Measurements from ENCODE around the gene P2RX4.

The P2RX4 gene

DNA sequence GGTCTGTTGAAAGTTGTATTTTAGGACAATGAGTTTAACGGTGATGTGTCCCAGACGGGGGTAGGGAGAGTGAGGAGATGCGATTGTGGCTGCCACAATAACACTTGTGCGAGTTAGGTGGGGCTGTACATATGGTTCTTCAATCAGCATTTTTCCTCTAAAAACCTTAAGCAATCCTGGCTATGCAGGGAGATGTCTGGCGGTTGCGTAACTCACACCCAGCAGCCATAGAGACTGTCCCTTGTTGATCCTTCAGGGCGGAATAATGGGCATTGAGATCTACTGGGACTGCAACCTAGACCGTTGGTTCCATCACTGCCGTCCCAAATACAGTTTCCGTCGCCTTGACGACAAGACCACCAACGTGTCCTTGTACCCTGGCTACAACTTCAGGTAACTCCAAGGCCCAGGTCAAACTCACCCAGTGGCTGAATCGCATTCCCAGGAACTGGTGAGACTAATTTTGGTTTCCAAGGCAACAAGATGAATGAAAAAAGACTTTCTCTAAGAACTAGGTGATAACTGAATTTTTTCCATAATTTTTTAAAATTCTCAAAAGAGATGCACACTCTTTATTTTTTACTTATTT is 42.6 kb upstream of the P2RX4 start:
- DNase-seq: no peak
- in situ Hi-C loops (cut with HindIII; ENCODE audit: low pct_ligation_motif_present, low sequenced_read_pairs): no loop called here
- Histone ChIP-seq H3K27me3 (replicated peaks) (no peaks in the 10 kb centered on the region), H3K36me3 (replicated peaks) (no peaks in the 10 kb centered on the region), H3K4me3 (ENCODE audit: low read depth, low read length) (no peak overlapping the region), H3K27ac (no peak overlapping the region)
- TF ChIP-seq, protein P1, sequence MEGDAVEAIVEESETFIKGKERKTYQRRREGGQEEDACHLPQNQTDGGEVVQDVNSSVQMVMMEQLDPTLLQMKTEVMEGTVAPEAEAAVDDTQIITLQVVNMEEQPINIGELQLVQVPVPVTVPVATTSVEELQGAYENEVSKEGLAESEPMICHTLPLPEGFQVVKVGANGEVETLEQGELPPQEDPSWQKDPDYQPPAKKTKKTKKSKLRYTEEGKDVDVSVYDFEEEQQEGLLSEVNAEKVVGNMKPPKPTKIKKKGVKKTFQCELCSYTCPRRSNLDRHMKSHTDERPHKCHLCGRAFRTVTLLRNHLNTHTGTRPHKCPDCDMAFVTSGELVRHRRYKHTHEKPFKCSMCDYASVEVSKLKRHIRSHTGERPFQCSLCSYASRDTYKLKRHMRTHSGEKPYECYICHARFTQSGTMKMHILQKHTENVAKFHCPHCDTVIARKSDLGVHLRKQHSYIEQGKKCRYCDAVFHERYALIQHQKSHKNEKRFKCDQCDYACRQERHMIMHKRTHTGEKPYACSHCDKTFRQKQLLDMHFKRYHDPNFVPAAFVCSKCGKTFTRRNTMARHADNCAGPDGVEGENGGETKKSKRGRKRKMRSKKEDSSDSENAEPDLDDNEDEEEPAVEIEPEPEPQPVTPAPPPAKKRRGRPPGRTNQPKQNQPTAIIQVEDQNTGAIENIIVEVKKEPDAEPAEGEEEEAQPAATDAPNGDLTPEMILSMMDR (IDR thresholded peaks at IDR 0.05; ENCODE audit: low read depth, low read length, missing control alignments): no peak

DNA sequence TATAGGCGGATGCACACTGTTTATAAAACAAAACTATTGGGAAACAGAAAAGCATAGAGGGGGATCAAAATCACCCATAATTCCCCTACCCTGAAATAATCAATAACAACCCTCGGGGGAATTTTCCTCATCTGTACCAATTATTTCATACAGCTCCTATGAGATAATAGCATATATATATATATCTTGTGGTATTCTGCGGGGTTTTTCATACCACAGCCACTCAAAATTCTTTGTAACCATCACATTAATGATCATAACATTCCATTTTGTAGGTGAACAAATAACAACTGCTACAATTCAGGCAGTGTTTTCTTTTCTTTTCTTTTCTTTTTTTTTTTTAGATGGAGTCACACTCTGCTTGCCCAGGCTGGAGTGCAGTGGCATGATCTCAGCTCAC is 42.0 kb upstream of the P2RX4 start:
- TF ChIP-seq, protein P1 (IDR thresholded peaks at IDR 0.05; ENCODE audit: low read depth, low read length, missing control alignments): no peak
- Histone ChIP-seq H3K4me3 (ENCODE audit: low read depth, low read length) (no peak overlapping the region), H3K27ac (no peak overlapping the region), H3K27me3 (replicated peaks) (no peaks in the 10 kb centered on the region), H3K36me3 (replicated peaks) (no peaks in the 10 kb centered on the region)
- in situ Hi-C loops (cut with HindIII; ENCODE audit: low pct_ligation_motif_present, low sequenced_read_pairs): no loop called here
- DNase-seq: no peak

DNA sequence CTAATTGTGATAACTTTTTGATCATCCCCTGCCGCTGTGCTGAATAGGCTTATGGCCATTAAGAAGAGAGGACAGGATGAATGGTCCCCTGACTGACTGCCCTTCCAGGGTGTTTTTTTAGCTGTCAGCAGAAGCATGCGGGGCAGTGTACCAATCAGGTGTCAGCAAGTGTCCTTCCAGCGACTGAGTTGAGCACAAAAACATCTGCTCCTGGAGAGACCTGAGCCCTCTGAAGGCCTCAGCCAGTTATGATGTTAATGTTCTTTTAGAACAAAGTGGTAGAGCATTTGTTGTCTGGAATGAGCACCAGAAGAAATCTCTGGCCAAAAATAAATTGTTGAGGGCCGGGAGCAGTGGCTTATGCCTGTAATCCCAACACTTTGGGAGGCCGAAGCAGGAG is 39.8 kb upstream of the P2RX4 start:
- H3K36me3 ChIP-seq (replicated peaks): no peaks in the 10 kb centered on the region

DNA sequence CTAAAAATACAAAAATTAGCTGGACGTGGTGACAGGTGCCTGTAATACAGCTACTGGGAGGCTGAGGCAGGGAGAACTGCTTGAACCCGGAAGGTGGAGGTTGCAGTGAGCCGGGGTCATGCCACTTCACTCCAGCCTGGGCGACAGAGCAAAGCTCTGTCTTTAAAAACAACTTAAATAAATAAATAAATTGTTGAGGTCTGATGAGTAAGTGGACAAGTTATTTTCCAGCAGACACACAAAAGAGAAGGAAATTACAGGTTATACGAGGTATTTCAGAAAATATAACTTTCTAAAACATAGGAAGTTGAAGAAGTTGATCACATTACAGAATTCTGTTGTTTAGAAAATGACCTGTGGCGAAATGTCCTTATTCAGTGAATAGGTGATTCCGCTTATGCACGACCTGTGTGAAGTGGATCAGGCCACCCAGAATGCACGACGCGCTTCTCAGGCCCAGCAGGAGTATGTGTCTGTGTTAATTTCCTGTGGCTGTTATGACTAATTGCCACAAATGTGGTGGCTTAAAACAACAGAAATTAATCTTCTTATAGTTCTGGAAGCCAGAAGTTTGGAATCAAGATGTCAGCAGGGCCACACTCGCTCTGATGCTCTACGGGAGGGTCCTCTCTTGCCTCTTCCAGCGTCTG is 39.2 kb upstream of the P2RX4 start:
- in situ Hi-C loops (cut with HindIII; ENCODE audit: low pct_ligation_motif_present, low sequenced_read_pairs): no loop called here
- peak overlapping the region; percentile 37 for H3K27ac ChIP-seq
- H3K36me3 ChIP-seq (replicated peaks): no peaks in the 10 kb centered on the region
- TF ChIP-seq, protein P1 (IDR thresholded peaks at IDR 0.05; ENCODE audit: low read depth, low read length, missing control alignments): no peak
- no peak overlapping the region for H3K4me3 ChIP-seq (ENCODE audit: low read depth, low read length)
- H3K27me3 ChIP-seq (replicated peaks): no peaks in the 10 kb centered on the region
- DNase-seq: peak; percentile 28

More for the DNA sequence above, 39.8 kb upstream of the P2RX4 start:
- Histone ChIP-seq H3K27me3 (replicated peaks) (no peaks in the 10 kb centered on the region), H3K4me3 (ENCODE audit: low read depth, low read length) (no peak overlapping the region), H3K27ac (no peak overlapping the region)
- DNase-seq: no peak
- TF ChIP-seq, protein P1 (IDR thresholded peaks at IDR 0.05; ENCODE audit: low read depth, low read length, missing control alignments): no peak
- in situ Hi-C loops (cut with HindIII; ENCODE audit: low pct_ligation_motif_present, low sequenced_read_pairs): no loop called here

DNA sequence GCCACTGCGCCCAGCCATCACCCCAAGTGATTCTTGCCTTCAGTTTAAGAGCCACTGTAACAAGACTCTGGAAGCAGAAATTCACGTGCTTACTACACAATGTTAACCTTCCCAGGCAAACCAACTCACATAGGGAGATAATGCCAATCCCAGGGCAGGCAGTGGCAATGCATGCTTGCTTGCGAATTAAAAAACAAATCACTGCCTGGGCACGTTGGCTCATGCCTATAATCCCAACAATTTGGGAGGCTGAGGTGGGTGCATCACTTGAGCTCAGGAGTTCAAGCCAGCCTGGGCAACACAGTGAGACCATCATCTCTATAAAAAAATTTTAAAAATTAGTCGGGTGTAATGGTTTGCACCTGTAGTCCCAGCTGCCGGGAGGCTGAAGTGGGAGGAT is 37.8 kb upstream of the P2RX4 start:
- DNase-seq: no peak
- in situ Hi-C loops (cut with HindIII; ENCODE audit: low pct_ligation_motif_present, low sequenced_read_pairs): no loop called here
- no peak overlapping the region for H3K27ac ChIP-seq
- no peaks in the 10 kb centered on the region for H3K36me3 ChIP-seq (replicated peaks)
- H3K4me3 ChIP-seq (ENCODE audit: low read depth, low read length): no peak overlapping the region
- no peaks in the 10 kb centered on the region for H3K27me3 ChIP-seq (replicated peaks)
- TF ChIP-seq, protein P1 (IDR thresholded peaks at IDR 0.05; ENCODE audit: low read depth, low read length, missing control alignments): no peak

Data from brain microvascular endothelial cell (primary cell).